ENCODE results near the gene SLC7A6.

Gene SLC7A6

GRCh38 chr16:68264128-68265077, at the start of gene SLC7A6:
SLC7A6 (plus strand) TSS chr16:68264526; CDS start chr16:68274727, 10,201 bp downstream.
- in situ Hi-C loops (cut with MboI; ENCODE audit: low sequenced_read_pairs) = no loop called here

GRCh38 chr16:68214726-68215125, 49.6 kb upstream of the SLC7A6 start:
- in situ Hi-C loops (cut with MboI; ENCODE audit: low sequenced_read_pairs) = no loop called here

- in situ Hi-C loops (cut with MboI; ENCODE audit: low sequenced_read_pairs) = no loop called here
Measured at GRCh38 chr16:68215302-68215701, 49.0 kb upstream of the SLC7A6 start.

- in situ Hi-C loops (cut with MboI; ENCODE audit: low sequenced_read_pairs) = no loop called here
Measured at GRCh38 chr16:68216240-68216639, 48.1 kb upstream of the SLC7A6 start.

GRCh38 chr16:68217506-68217905, 46.8 kb upstream of the SLC7A6 start:
- in situ Hi-C loops (cut with MboI; ENCODE audit: low sequenced_read_pairs) = no loop called here

GRCh38 chr16:68219725-68220351, 44.5 kb upstream of the SLC7A6 start:
- in situ Hi-C loops (cut with MboI; ENCODE audit: low sequenced_read_pairs) = no loop called here

- in situ Hi-C loops (cut with MboI; ENCODE audit: low sequenced_read_pairs) = no loop called here
Measured at GRCh38 chr16:68223072-68223471, 41.3 kb upstream of the SLC7A6 start.

GRCh38 chr16:68226116-68226515, 38.2 kb upstream of the SLC7A6 start:
- in situ Hi-C loops (cut with MboI; ENCODE audit: low sequenced_read_pairs) = no loop called here

- in situ Hi-C loops (cut with MboI; ENCODE audit: low sequenced_read_pairs) = no loop called here
Measured at GRCh38 chr16:68227183-68227793, 37.0 kb upstream of the SLC7A6 start.

GRCh38 chr16:68227850-68228553, 36.3 kb upstream of the SLC7A6 start:
- in situ Hi-C loops (cut with MboI; ENCODE audit: low sequenced_read_pairs) = no loop called here

GRCh38 chr16:68228652-68229051, 35.7 kb upstream of the SLC7A6 start:
- in situ Hi-C loops (cut with MboI; ENCODE audit: low sequenced_read_pairs) = no loop called here

GRCh38 chr16:68229431-68230175, 34.7 kb upstream of the SLC7A6 start:
- in situ Hi-C loops (cut with MboI; ENCODE audit: low sequenced_read_pairs) = no loop called here

- in situ Hi-C loops (cut with MboI; ENCODE audit: low sequenced_read_pairs) = no loop called here
Measured at GRCh38 chr16:68230176-68230571, 34.2 kb upstream of the SLC7A6 start.

- in situ Hi-C loops (cut with MboI; ENCODE audit: low sequenced_read_pairs) = no loop called here
Measured at GRCh38 chr16:68230956-68231355, 33.4 kb upstream of the SLC7A6 start.

- in situ Hi-C loops (cut with MboI; ENCODE audit: low sequenced_read_pairs) = no loop called here
Measured at GRCh38 chr16:68231384-68232136, 32.8 kb upstream of the SLC7A6 start.

- in situ Hi-C loops (cut with MboI; ENCODE audit: low sequenced_read_pairs) = no loop called here
Measured at GRCh38 chr16:68232335-68232734, 32.0 kb upstream of the SLC7A6 start.

- in situ Hi-C loops (cut with MboI; ENCODE audit: low sequenced_read_pairs) = no loop called here
Measured at GRCh38 chr16:68233085-68233834, 31.1 kb upstream of the SLC7A6 start.

- in situ Hi-C loops (cut with MboI; ENCODE audit: low sequenced_read_pairs) = no loop called here
Measured at GRCh38 chr16:68233835-68234187, 30.5 kb upstream of the SLC7A6 start.
